ENCODE results near the gene ZIC3. TPM values are rescaled to one million over a fixed set of nuclear protein-coding genes. Genes with fewer than 3 reads are reported as not detected.

ZIC3 gene
- polyA plus RNA-seq, 2 of the 4 experiments (the other 2 are of a cell fraction): not detected

DNA sequence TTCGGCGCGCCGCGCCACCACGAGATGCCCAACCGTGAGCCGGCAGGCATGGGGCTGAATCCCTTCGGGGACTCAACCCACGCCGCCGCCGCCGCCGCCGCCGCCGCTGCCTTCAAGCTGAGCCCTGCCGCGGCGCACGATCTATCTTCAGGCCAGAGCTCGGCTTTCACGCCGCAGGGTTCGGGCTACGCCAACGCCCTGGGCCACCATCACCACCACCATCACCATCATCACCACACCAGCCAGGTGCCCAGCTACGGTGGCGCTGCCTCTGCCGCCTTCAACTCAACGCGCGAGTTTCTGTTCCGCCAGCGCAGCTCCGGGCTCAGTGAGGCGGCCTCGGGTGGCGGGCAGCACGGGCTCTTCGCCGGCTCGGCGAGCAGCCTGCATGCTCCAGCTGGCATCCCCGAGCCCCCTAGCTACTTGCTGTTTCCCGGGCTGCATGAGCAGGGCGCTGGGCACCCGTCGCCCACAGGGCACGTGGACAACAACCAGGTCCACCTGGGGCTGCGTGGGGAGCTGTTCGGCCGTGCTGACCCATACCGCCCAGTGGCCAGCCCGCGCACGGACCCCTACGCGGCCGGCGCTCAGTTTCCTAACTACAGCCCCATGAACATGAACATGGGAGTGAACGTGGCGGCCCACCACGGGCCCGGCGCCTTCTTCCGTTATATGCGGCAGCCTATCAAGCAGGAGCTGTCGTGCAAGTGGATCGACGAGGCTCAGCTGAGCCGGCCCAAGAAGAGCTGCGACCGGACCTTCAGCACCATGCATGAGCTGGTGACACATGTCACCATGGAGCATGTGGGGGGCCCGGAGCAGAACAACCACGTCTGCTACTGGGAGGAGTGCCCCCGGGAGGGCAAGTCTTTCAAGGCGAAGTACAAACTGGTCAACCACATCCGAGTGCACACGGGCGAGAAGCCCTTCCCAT lies 1.1 kb downstream of the ZIC3 start:
- FAIRE-seq (no peak), DNase-seq (ENCODE audit: low read depth in 1 of 2, low spot score in 1 of 2) (no peak), ATAC-seq (no peak)
- no peak overlapping the region for H3K4me2 ChIP-seq
- no peak overlapping the region for H3K4me3 ChIP-seq
- ChIA-PET CTCF (no interaction called here), POLR2A (no interaction called here)
- no peaks in the 10 kb centered on the region for H3K4me1 ChIP-seq
- H3K27ac ChIP-seq: no peak overlapping the region
- H3K9me3 ChIP-seq: no peaks in the 10 kb centered on the region
- TF ChIP-seq, protein P1, sequence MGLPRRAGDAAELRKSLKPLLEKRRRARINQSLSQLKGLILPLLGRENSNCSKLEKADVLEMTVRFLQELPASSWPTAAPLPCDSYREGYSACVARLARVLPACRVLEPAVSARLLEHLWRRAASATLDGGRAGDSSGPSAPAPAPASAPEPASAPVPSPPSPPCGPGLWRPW (IDR thresholded peaks at IDR 0.05): no peak
- TF ChIP-seq PHF8 (IDR thresholded peaks at IDR 0.05; ENCODE audit: borderline replicate concordance, low read depth): no peak
- WGBS (ENCODE audit: missing lambda C conversion rate): 80% methylated on average over 29 of the region's 82 CpGs

- POLR2A ChIA-PET: no interaction called here
- no peak overlapping the region for H3K4me2 ChIP-seq
- no peak for FAIRE-seq
Observed at GRCh38 chrX:137567682-137568232, 1.8 kb downstream of the ZIC3 start.

DNA sequence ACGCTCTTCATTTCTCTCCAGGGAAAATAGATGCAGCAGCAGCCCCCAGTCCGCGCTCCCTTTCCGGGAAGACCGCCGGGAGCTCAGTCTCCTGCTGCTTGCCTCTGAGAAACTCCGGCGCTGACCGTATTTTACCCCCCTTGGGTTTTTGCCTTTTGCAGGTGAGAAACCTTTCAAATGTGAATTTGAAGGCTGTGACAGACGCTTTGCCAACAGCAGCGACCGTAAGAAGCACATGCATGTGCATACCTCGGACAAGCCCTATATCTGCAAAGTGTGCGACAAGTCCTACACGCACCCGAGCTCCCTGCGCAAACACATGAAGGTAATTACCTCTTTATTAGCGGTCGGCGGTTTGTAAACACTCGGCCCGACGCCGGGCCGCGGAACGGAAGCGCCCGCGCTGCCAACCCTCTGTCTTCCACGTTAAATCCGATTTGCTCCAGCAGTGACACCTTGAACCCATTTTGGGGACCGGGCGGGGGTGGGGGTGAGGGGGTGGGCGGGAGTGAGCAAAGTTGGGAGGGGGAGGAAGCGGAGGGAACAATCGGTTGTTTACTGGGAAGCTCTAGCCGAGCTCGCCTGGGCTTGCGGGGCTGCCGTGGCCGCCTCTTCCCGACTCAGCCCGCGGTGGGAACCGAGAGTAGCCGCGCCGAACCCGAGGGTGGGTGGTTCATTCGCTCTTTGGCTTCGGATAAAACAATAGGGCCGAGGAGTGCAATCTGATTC lies 3.0 kb downstream of the ZIC3 start:
- POLR2A ChIA-PET: no interaction called here
- no peak overlapping the region for H3K4me3 ChIP-seq
- DNase-seq (ENCODE audit: low read depth in 1 of 2, low spot score in 1 of 2) (no peak), ATAC-seq (no peak), FAIRE-seq (no peak)
- no peaks in the 10 kb centered on the region for H3K9me3 ChIP-seq
- no peak overlapping the region for H3K4me2 ChIP-seq
- no peak overlapping the region for H3K27ac ChIP-seq
- 61% methylated on average over 28 of the region's 53 CpGs for WGBS (ENCODE audit: missing lambda C conversion rate)
- CTCF ChIA-PET: no interaction called here
- no peaks in the 10 kb centered on the region for H3K4me1 ChIP-seq
- TF ChIP-seq, protein P1 (IDR thresholded peaks at IDR 0.05): no peak
- TF ChIP-seq TFCP2L1 (CRISPR knock-in tag; IDR thresholded peaks at IDR 0.05) (no peak), RAD21 (conservative IDR thresholded peaks at IDR 0.05 in 1 of 2, IDR thresholded peaks at IDR 0.05 in 1 of 2) (no peak), CEBPB (IDR thresholded peaks at IDR 0.05) (no peak), ATOH8 (CRISPR knock-in tag; IDR thresholded peaks at IDR 0.05; ENCODE audit: low read depth) (no peak), NPAS2 (CRISPR knock-in tag; IDR thresholded peaks at IDR 0.05; ENCODE audit: borderline replicate concordance) (no peak), HOXB13 (CRISPR knock-in tag; IDR thresholded peaks at IDR 0.05; ENCODE audit: low read depth) (no peak), BHLHE40 (IDR thresholded peaks at IDR 0.05; ENCODE audit: low read depth, low read length) (no peak), BCL3 (IDR thresholded peaks at IDR 0.05) (no peak), REST (IDR thresholded peaks at IDR 0.05) (no peak)
- TF ChIP-seq, protein P2, sequence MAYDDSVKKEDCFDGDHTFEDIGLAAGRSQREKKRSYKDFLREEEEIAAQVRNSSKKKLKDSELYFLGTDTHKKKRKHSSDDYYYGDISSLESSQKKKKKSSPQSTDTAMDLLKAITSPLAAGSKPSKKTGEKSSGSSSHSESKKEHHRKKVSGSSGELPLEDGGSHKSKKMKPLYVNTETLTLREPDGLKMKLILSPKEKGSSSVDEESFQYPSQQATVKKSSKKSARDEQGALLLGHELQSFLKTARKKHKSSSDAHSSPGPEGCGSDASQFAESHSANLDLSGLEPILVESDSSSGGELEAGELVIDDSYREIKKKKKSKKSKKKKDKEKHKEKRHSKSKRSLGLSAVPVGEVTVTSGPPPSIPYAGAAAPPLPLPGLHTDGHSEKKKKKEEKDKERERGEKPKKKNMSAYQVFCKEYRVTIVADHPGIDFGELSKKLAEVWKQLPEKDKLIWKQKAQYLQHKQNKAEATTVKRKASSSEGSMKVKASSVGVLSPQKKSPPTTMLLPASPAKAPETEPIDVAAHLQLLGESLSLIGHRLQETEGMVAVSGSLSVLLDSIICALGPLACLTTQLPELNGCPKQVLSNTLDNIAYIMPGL (CRISPR knock-in tag; IDR thresholded peaks at IDR 0.05; ENCODE audit: borderline replicate concordance): no peak
- TF ChIP-seq, protein P3, sequence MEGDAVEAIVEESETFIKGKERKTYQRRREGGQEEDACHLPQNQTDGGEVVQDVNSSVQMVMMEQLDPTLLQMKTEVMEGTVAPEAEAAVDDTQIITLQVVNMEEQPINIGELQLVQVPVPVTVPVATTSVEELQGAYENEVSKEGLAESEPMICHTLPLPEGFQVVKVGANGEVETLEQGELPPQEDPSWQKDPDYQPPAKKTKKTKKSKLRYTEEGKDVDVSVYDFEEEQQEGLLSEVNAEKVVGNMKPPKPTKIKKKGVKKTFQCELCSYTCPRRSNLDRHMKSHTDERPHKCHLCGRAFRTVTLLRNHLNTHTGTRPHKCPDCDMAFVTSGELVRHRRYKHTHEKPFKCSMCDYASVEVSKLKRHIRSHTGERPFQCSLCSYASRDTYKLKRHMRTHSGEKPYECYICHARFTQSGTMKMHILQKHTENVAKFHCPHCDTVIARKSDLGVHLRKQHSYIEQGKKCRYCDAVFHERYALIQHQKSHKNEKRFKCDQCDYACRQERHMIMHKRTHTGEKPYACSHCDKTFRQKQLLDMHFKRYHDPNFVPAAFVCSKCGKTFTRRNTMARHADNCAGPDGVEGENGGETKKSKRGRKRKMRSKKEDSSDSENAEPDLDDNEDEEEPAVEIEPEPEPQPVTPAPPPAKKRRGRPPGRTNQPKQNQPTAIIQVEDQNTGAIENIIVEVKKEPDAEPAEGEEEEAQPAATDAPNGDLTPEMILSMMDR (IDR thresholded peaks at IDR 0.05): no peak

More at GRCh38 chrX:137567682-137568232, 1.8 kb downstream of the ZIC3 start:
- no peak for TF ChIP-seq CBX2 (IDR thresholded peaks at IDR 0.05; ENCODE audit: borderline replicate concordance, low read depth)
- TF ChIP-seq BCL3 (IDR thresholded peaks at IDR 0.05): no peak
- CTCF ChIA-PET: no interaction called here
- Histone ChIP-seq H3K4me1 (no peaks in the 10 kb centered on the region), H3K27ac (no peak overlapping the region), H3K4me3 (no peak overlapping the region), H3K9me3 (no peaks in the 10 kb centered on the region)
- WGBS (ENCODE audit: missing lambda C conversion rate): 70% methylated on average over 26 of the region's 36 CpGs
- ATAC-seq: no peak
- no peak for DNase-seq (ENCODE audit: low read depth in 1 of 2, low spot score in 1 of 2)

Measured in A549 (cell line).